Trophoblast cell (in vitro differentiated cells and primary cell): Measurements from ENCODE around the gene EXOC5.
A peak's percentile ranks its signal among the peaks of the same experiment; 100 is the strongest.

ENCODE experiments used
- DNase-seq, 2 donors: peaks; one replicate each; pipeline ENCODE4 v3.0.0-alpha.2; 2016
- H2AFZ ChIP-seq: 2 replicates; pipeline ENCODE4 v1.6.1; 2013; ENCODE audit warnings: low read length, moderate library complexity, mild to moderate bottlenecking; ENCODE audit not compliant: insufficient read depth, poor library complexity
- H2AK5ac ChIP-seq: 2 replicates; pipeline ENCODE4 v1.6.1; 2013; ENCODE audit warnings: mild to moderate bottlenecking, low read length
- H2BK120ac ChIP-seq: 2 replicates; pipeline ENCODE4 v1.6.1; 2013; ENCODE audit warnings: low read length, mild to moderate bottlenecking, moderate library complexity; ENCODE audit not compliant: insufficient read depth, poor library complexity
- H2BK12ac ChIP-seq: 2 replicates; pipeline ENCODE4 v1.6.1; 2013; ENCODE audit warnings: mild to moderate bottlenecking, low read length, moderate library complexity
- H2BK5ac ChIP-seq: 2 replicates; pipeline ENCODE4 v1.6.1; 2013; ENCODE audit warnings: low read length, low read depth, moderate library complexity, mild to moderate bottlenecking; ENCODE audit not compliant: poor library complexity
- H3K14ac ChIP-seq: 2 replicates; pipeline ENCODE4 v1.6.1; 2013; ENCODE audit warnings: mild to moderate bottlenecking, low read length
- H3K18ac ChIP-seq: 2 replicates; pipeline ENCODE4 v1.6.1; 2013; ENCODE audit warnings: mild to moderate bottlenecking, low read length
- H3K23ac ChIP-seq: 2 replicates; pipeline ENCODE4 v1.6.1; 2013; ENCODE audit warnings: low read length
- H3K27ac ChIP-seq: 2 replicates; pipeline ENCODE4 v1.5.1; 2013; ENCODE audit warnings: low read depth, mild to moderate bottlenecking, inconsistent platforms, low read length, moderate library complexity
- H3K27me3 ChIP-seq: 2 replicates; pipeline ENCODE4 v1.6.1; 2013; ENCODE audit warnings: inconsistent platforms, mild to moderate bottlenecking, low read length, moderate library complexity; ENCODE audit not compliant: insufficient read depth
- H3K36me3 ChIP-seq, 2 experiments: 1 replicate in 1 of 2; 2 replicates in 1 of 2; pipeline ENCODE4 v1.6.1; 2013; ENCODE audit warnings: low read length in 2 of 2, mild to moderate bottlenecking in 2 of 2, moderate library complexity in 1 of 2; ENCODE audit not compliant: insufficient read depth in 2 of 2, control insufficient read depth in 1 of 2
- H3K4ac ChIP-seq: 2 replicates; pipeline ENCODE4 v1.6.1; 2013; ENCODE audit warnings: low read depth, mild to moderate bottlenecking, low read length, moderate library complexity
- H3K4me1 ChIP-seq, 2 experiments: 1 replicate in 1 of 2; 2 replicates in 1 of 2; pipeline ENCODE4 v1.6.1; 2013; ENCODE audit warnings: low read length in 2 of 2, mild to moderate bottlenecking in 2 of 2, moderate library complexity in 1 of 2; ENCODE audit not compliant: insufficient read depth in 2 of 2, control insufficient read depth in 1 of 2
- H3K4me2 ChIP-seq: 2 replicates; pipeline ENCODE4 v1.6.1; 2013; ENCODE audit warnings: inconsistent platforms, mild to moderate bottlenecking, low read length, moderate library complexity
- H3K4me3 ChIP-seq: 2 replicates; pipeline ENCODE4 v1.5.1; 2013; ENCODE audit warnings: mild to moderate bottlenecking, low read depth, low read length, inconsistent platforms
- H3K79me1 ChIP-seq: one replicate; pipeline ENCODE4 v1.6.1; 2013; ENCODE audit warnings: low read length
- H3K79me2 ChIP-seq: 2 replicates; pipeline ENCODE4 v1.6.1; 2013; ENCODE audit warnings: low read length, mild to moderate bottlenecking; ENCODE audit not compliant: control insufficient read depth, insufficient read depth, poor library complexity
- H3K9ac ChIP-seq: 2 replicates; pipeline ENCODE4 v1.6.1; 2013; ENCODE audit warnings: mild to moderate bottlenecking, low read length
- H3K9me3 ChIP-seq: 2 replicates; pipeline ENCODE4 v1.6.1; 2013; ENCODE audit warnings: low read depth, mild to moderate bottlenecking, control low read depth, inconsistent platforms, low read length; ENCODE audit not compliant: insufficient read depth
- H4K12ac ChIP-seq: 2 replicates; pipeline ENCODE4 v1.6.1; 2013; ENCODE audit warnings: low read depth, mild to moderate bottlenecking, low read length, moderate library complexity
- H4K8ac ChIP-seq: 2 replicates; pipeline ENCODE4 v1.6.1; 2013; ENCODE audit warnings: low read depth, mild to moderate bottlenecking, low read length, moderate library complexity
- H4K91ac ChIP-seq: one replicate; pipeline ENCODE4 v1.6.1; 2013; ENCODE audit warnings: low read depth, mild to moderate bottlenecking, low read length, moderate library complexity
- WGBS: extraction: QIAGEN DNeasy Blood & Tissue Kit; methylation state at CpG from one replicate; pipeline ENCODE4 v1.1.7; 2013; ENCODE audit warnings: missing lambda C conversion rate; ENCODE audit not compliant: insufficient read length, insufficient coverage; ENCODE audit errors: extremely low coverage; 5-methylcytosine and 5-hydroxymethylcytosine counted together

The EXOC5 gene

GRCh38 chr14:57302883-57303282 lies 34.2 kb upstream of the EXOC5 start:
- H3K14ac ChIP-seq = no peak overlapping the region
- H3K4me3 ChIP-seq = no peak overlapping the region
- H2BK5ac ChIP-seq = no peak overlapping the region
- no peaks in the 10 kb centered on the region for H3K79me2 ChIP-seq
- no peaks in the 10 kb centered on the region for H3K9me3 ChIP-seq
- H3K27ac ChIP-seq = no peak overlapping the region
- H3K23ac ChIP-seq = no peak overlapping the region
- no peak overlapping the region for H2AFZ ChIP-seq
- H2AK5ac ChIP-seq = no peak overlapping the region
- H4K12ac ChIP-seq = no peak overlapping the region
- no peak overlapping the region for H2BK120ac ChIP-seq
- DNase-seq = peak in 1 of 2 donors; percentile 10
- WGBS = no CpG with 5 or more reads among the region's 5 CpGs
- no peak overlapping the region for H3K9ac ChIP-seq
- no peak overlapping the region for H4K8ac ChIP-seq
- no peaks in the 10 kb centered on the region for H3K27me3 ChIP-seq
- H3K79me1 ChIP-seq = no peaks in the 10 kb centered on the region
- no peak overlapping the region for H3K18ac ChIP-seq
- no peaks in the 10 kb centered on the region for H3K36me3 ChIP-seq
- no peaks in the 10 kb centered on the region for H3K4me1 ChIP-seq
- H4K91ac ChIP-seq = no peak overlapping the region
- no peak overlapping the region for H2BK12ac ChIP-seq
- H3K4ac ChIP-seq = no peak overlapping the region
- no peak overlapping the region for H3K4me2 ChIP-seq

- Histone ChIP-seq H3K79me2 (no peaks in the 10 kb centered on the region), H3K4me2 (no peak overlapping the region), H2BK120ac (no peak overlapping the region), H2AFZ (no peak overlapping the region), H3K4ac (no peak overlapping the region), H3K36me3 (no peaks in the 10 kb centered on the region), H3K9ac (no peak overlapping the region), H2BK5ac (no peak overlapping the region), H3K79me1 (no peaks in the 10 kb centered on the region), H3K4me3 (no peak overlapping the region), H4K8ac (no peak overlapping the region), H3K14ac (no peak overlapping the region), H4K91ac (no peak overlapping the region), H3K27ac (no peak overlapping the region), H2BK12ac (no peak overlapping the region), H3K23ac (no peak overlapping the region), H2AK5ac (no peak overlapping the region), H3K27me3 (no peaks in the 10 kb centered on the region), H3K18ac (no peak overlapping the region), H4K12ac (no peak overlapping the region), H3K4me1 (no peaks in the 10 kb centered on the region), H3K9me3 (no peaks in the 10 kb centered on the region)
- no CpG with 5 or more reads among the region's 3 CpGs for WGBS
- DNase-seq = no peak
Observed at GRCh38 chr14:57299511-57299910, 30.8 kb upstream of the EXOC5 start.

- Histone ChIP-seq H2AK5ac (no peak overlapping the region), H3K4me1 (no peaks in the 10 kb centered on the region), H3K23ac (no peak overlapping the region), H3K4me3 (no peak overlapping the region), H2BK5ac (no peak overlapping the region), H3K79me1 (no peaks in the 10 kb centered on the region), H2BK120ac (no peak overlapping the region), H3K27me3 (no peaks in the 10 kb centered on the region), H3K9ac (no peak overlapping the region), H4K91ac (no peak overlapping the region), H2BK12ac (no peak overlapping the region), H3K36me3 (no peaks in the 10 kb centered on the region), H2AFZ (no peak overlapping the region), H4K12ac (no peak overlapping the region), H3K14ac (no peak overlapping the region), H3K4ac (no peak overlapping the region), H3K79me2 (no peaks in the 10 kb centered on the region), H3K4me2 (no peak overlapping the region), H4K8ac (no peak overlapping the region), H3K27ac (no peak overlapping the region), H3K18ac (no peak overlapping the region), H3K9me3 (no peaks in the 10 kb centered on the region)
- DNase-seq = no peak
- WGBS = no CpG with 5 or more reads among the region's 4 CpGs
Observed at GRCh38 chr14:57297852-57298251, 29.1 kb upstream of the EXOC5 start.

GRCh38 chr14:57295239-57295638 lies 26.5 kb upstream of the EXOC5 start:
- Histone ChIP-seq H3K4me2 (no peak overlapping the region), H4K12ac (no peak overlapping the region), H3K27ac (no peak overlapping the region), H2AK5ac (no peak overlapping the region), H3K9me3 (no peaks in the 10 kb centered on the region), H3K14ac (no peak overlapping the region), H3K18ac (no peak overlapping the region), H2BK12ac (no peak overlapping the region), H3K4me1 (peaks cover 2 to 5% of the 10 kb centered on the region in 2 experiments), H3K9ac (no peak overlapping the region), H2AFZ (no peak overlapping the region), H3K4ac (no peak overlapping the region), H3K4me3 (no peak overlapping the region), H2BK5ac (no peak overlapping the region), H3K79me2 (no peaks in the 10 kb centered on the region), H4K91ac (no peak overlapping the region), H3K36me3 (no peaks in the 10 kb centered on the region), H3K27me3 (no peaks in the 10 kb centered on the region), H3K79me1 (no peaks in the 10 kb centered on the region), H3K23ac (no peak overlapping the region), H2BK120ac (no peak overlapping the region), H4K8ac (no peak overlapping the region)
- DNase-seq = no peak
- no CpG with 5 or more reads among the region's 1 CpG for WGBS
